GM21576 (cell line): ENCODE results near the gene ZBTB3.
"Not testable (repeated sequence)": the region's sequence is repeated elsewhere in the genome, so short reads cannot be mapped to it uniquely, and the experiment has no call there.

ENCODE experiments used
- ATAC-seq: cut with Tn5 transposase; IDR thresholded peaks from one replicate; pipeline ENCODE4 v1.9.1; 2021; ENCODE audit warnings: mild to moderate bottlenecking, moderate library complexity; ENCODE audit not compliant: unreplicated experiment

Gene ZBTB3

GRCh38 chr11:62753736-62754603, at the start of gene ZBTB3:
Gene ZBTB3 (minus strand): TSS chr11:62754160. CDS start chr11:62753664, 496 bp downstream.
- ATAC-seq = peak; percentile 95

GRCh38 chr11:62801071-62801470, 47.1 kb upstream of the ZBTB3 start:
- ATAC-seq = no peak

GRCh38 chr11:62799486-62799885, 45.5 kb upstream of the ZBTB3 start:
- no peak for ATAC-seq

GRCh38 chr11:62796281-62796680, 42.3 kb upstream of the ZBTB3 start:
- ATAC-seq = no peak

GRCh38 chr11:62794201-62794775, 40.3 kb upstream of the ZBTB3 start:
- no peak for ATAC-seq

- no peak for ATAC-seq
These were observed 38.2 kb upstream of the ZBTB3 start for GRCh38 chr11:62792202-62792575.

- ATAC-seq = peak; percentile 49
These were observed 37.7 kb upstream of the ZBTB3 start, which contains the start of gene TMEM223 for GRCh38 chr11:62791501-62792201. Gene TMEM223 (minus strand): TSS chr11:62792006. CDS start chr11:62791994, 12 bp downstream.

- ATAC-seq = no peak
These were observed 35.6 kb upstream of the ZBTB3 start for GRCh38 chr11:62789576-62789975.

- ATAC-seq = no peak
These were observed 35.0 kb upstream of the ZBTB3 start for GRCh38 chr11:62788991-62789390.

GRCh38 chr11:62787005-62787759, 33.2 kb upstream of the ZBTB3 start, which contains the start of gene TMEM179B:
Gene TMEM179B (plus strand): TSS chr11:62787402. CDS start chr11:62787432, 30 bp downstream.
- ATAC-seq = peak; percentile 73

GRCh38 chr11:62786318-62787004, 32.5 kb upstream of the ZBTB3 start:
- peak; percentile 53 for ATAC-seq

GRCh38 chr11:62782753-62783152, 28.8 kb upstream of the ZBTB3 start:
- ATAC-seq = no peak

GRCh38 chr11:62778441-62778840, 24.5 kb upstream of the ZBTB3 start:
- ATAC-seq = no peak

GRCh38 chr11:62777389-62777788, 23.4 kb upstream of the ZBTB3 start:
- ATAC-seq = no peak

- no peak for ATAC-seq
These were observed 21.7 kb upstream of the ZBTB3 start for GRCh38 chr11:62775646-62776045.

GRCh38 chr11:62774407-62774806, 20.4 kb upstream of the ZBTB3 start:
- ATAC-seq = no peak

GRCh38 chr11:62771144-62772021, 17.4 kb upstream of the ZBTB3 start, which contains the start of gene TAF6L:
Gene TAF6L (plus strand): TSS chr11:62771396. CDS start chr11:62775784, 4,388 bp downstream.
- ATAC-seq = peak; percentile 73

GRCh38 chr11:62770778-62771143, 16.8 kb upstream of the ZBTB3 start:
- peak; percentile 7 for ATAC-seq

- ATAC-seq = not testable (repeated sequence)
These were observed 6.9 kb upstream of the ZBTB3 start for GRCh38 chr11:62760867-62761227.
